GM21528 (cell line): ENCODE results near the gene SOWAHC.
A peak's percentile ranks its signal among the peaks of the same experiment; 100 is the strongest.
"Not testable (repeated sequence)": the region's sequence is repeated elsewhere in the genome, so short reads cannot be mapped to it uniquely, and the experiment has no call there.

Source experiments
- ATAC-seq: cut with Tn5 transposase; IDR thresholded peaks from one replicate; pipeline ENCODE4 v1.9.1; 2021; ENCODE audit warnings: mild to moderate bottlenecking, moderate library complexity; ENCODE audit not compliant: unreplicated experiment, low FRiP score

The SOWAHC gene

DNA sequence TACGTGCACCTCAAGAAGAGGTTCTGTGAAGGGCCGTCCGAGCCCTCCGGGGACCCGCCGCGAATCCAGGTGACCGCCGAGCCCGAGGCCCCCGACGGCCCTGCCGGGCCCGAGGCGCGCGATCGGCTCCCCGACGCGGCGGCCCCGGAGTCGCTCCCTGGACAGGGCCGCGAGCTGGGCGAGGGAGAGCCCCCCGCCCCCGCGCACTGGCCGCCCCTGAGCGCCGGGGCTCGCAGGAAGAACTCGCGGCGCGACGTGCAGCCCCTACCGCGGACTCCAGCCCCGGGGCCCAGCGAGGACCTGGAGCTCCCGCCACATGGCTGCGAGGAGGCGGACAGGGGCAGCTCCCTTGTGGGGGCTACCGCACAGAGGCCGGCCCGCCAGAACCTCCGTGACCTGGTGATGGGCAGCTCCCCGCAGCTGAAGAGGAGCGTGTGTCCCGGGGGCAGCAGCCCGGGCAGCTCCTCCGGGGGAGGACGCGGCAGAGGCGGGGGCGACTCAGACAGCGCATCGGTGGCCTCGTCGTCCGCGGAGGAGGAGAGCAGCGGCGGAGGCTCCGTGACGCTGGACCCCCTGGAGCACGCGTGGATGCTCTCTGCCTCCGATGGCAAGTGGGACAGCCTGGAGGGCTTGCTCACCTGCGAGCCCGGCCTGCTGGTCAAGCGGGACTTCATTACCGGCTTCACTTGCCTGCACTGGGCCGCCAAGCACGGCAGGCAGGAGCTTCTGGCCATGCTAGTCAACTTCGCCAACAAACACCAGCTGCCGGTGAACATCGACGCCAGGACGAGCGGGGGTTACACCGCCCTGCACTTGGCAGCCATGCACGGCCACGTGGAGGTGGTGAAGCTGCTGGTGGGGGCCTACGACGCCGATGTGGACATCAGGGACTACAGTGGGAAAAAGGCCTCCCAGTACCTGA, 812 bp downstream of the SOWAHC start:
- peak; percentile 13 for ATAC-seq

DNA sequence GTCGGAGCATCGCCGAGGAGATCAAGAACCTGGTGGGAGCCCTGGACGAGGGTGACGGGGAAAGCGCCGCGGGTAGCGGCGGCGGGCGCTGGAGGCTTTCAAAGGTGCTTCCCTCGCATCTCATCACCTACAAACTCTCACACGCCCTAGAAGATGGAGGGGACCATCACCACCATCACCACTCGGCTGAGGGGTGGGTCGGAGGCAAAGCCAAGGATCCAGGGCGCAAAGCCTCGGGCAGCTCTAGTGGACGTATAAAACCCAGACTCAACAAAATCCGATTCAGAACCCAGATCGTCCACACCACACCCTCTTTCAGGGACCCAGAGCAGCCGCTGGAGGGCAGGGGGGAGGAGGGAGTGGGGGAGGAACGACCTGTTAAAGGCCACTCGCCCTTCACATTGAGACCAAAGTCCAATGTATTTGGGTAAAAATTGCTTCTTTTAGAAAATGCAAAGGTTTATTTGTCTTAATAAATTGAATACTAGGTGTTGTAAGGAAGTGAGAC, 1.5 kb downstream of the SOWAHC start:
- no peak for ATAC-seq

DNA sequence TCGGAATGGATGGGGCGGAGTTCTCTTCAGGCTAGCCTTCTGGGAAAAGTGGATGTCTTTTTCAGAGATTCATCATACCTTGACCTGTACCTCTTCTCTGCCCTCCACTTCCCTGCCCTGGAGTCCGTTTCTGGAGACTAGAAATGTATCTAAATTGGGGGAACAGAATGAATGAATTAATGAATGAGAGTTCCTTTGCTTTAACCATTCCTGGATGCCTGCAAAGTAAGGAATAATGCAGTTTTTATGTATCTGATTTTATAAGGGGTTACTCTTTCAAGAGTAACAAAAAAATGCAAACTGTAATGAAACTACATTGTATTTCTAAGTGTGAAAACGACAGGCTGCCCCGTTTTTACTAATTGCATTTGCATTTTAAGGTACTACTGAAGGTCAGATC, 2.0 kb downstream of the SOWAHC start:
- no peak for ATAC-seq

DNA sequence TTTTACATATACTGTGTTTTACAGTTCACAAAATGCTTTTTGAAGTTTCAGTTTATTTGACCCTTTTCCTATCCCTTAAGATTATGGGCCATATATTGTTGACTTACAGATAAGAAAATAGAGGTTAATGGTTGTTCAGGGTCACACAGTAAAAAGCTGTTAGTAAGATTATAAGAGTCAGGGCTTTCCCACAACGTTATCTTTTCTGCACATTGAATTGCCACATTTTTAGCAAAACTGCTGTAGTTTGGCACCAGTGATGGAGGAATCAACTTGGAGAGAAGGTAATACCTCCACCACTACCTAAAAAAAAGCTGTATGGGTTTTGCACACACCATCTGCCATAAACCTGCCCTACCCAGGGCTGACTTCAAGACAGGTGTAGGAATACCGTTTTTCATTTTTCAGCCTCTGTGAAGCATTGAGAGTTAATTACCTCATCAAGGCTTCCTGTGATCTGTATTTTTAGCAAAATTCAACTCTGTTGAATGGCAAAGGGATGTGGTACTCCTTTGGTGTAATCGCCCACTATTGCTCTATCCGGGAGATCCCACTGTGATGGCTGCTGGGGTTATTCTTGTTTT, 5.0 kb downstream of the SOWAHC start:
- no peak for ATAC-seq

DNA sequence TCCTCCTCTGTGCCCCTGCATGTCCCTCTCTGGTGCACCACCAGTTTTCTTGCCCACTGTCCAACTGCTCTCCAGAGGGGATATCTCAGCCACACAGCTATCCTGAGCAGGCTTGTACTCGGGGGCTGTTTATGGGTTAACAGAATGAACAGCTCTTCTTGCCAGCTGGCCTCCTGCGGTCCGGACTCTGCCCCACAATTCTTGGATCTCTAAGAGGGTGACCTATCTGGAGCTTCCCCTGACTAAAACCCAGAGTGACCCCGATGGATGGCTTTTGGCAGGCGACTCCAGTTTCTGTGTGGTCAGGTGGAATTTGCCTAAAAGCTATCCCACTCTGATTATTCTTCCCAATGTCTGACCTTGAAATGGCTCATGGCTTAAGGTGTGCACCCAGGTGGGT, 9.1 kb downstream of the SOWAHC start:
- ATAC-seq = no peak

DNA sequence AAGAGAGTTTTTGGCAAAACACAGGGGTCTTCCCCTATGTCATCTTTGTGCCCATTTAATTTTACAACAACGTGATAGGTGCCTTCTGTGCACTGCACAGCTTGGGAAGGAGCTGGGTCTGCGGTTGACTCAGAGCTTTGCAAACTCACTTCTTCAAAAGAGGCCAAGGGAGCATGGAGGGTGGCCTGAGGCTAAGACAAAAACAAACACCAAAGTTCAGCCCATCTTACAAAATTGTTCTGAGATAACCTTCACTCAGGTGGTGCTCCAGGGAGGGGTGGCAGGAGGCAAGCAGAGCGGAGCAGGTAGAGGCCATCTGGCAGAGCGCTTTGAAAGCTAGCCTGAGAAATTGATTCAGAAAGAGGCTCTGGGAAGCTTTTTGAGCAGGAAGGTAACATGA, 9.8 kb downstream of the SOWAHC start:
- no peak for ATAC-seq

DNA sequence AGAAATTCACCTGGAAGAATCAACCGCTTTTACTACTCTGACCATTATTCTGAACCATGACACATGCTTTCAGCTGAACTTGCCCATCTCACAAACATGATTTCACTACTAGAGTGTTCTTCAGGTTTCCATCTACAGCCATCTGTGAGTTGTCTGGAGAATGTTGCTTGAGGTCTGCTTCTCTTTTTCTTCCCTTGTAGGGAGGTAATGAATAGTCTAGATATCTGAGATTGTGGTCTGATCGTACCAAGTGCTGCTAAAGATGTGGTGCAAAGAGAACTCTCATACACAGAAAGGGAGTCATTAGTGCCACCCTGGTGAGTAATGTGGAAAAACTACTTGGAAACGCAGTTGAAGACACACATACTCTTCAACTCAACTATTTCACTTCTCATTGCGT, 10.2 kb downstream of the SOWAHC start:
- no peak for ATAC-seq

DNA sequence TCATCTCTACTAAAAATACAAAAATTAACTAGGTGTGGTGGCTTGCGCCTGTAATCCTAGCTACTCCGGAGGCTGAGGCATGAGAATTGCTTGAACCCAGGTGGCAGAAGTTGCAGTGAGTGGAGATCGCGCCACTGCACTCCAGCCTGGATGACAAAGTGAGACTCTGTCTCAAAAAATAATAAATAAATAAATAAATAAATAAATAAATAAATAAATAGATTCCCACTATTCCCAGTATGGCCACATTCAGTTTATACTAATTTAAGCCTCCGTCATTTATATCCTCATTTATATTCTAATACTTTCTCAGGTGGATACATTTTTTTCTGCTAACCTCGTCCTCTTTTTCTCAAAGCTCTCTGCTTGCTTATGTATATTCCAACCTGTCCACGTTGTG, 14.2 kb downstream of the SOWAHC start:
- ATAC-seq = not testable (repeated sequence)

DNA sequence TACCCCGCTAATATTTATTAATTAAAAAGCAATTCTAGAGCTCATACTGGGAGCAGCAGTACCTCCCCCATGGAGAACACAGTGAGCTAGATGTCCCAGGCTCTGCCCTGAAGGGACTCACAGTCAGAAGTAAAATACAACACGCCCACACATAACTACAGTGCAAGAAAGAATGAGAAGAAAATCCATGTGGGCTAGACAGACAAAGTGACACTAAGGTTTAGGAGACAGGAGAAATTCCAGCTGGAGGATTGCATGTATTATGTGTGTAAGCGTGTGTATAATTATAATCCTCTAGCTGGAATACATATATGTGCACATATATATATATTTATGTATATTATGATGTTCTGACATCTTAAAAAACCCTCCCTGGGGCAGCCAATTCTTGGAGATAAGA, 15.7 kb downstream of the SOWAHC start:
- ATAC-seq = no peak

DNA sequence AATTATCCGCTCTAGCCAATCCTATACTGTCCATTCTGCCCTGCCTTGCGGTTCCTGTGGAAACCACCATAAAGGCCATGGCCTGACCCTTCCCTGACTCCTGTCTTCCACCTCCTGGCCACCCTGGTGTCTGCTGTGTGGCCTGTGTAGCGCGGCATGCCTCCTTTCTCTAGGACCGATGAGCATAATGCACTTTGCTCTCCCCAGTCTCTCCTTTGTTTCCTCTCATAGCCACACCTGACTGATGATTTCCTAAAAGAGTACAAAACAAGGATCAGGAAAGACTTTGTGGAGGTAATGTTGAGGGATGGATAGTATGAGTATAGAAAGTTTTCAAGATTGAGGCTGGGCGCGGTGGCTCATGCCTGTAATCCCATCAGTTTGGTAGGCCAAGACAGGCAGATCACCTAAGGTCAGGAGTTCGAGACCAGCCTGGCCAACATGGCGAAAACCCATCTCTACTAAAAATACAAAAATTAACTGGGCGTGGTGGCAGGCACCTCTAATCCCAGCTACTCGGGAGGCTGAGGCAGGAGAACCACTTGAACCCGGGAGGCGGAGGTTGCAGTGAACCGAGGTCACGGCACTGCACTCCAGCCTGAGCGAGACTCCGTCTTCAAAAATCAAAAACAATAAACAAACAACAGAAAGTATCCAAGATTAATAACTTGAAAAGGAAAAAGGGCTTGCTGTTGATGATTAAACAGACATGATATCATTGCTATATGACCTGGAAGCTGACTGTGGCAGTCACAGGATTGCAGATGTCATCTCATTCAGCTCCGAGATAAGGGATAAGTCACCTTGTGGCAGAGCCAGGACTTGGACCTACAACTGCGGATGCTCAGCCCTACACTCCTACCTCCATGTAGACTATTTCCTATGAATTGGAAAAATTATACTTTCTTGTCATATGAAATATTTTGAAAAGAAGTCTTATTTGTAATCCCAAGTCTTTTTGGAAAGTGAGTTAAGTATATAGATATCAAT, 16.6 kb downstream of the SOWAHC start:
- ATAC-seq = no peak

DNA sequence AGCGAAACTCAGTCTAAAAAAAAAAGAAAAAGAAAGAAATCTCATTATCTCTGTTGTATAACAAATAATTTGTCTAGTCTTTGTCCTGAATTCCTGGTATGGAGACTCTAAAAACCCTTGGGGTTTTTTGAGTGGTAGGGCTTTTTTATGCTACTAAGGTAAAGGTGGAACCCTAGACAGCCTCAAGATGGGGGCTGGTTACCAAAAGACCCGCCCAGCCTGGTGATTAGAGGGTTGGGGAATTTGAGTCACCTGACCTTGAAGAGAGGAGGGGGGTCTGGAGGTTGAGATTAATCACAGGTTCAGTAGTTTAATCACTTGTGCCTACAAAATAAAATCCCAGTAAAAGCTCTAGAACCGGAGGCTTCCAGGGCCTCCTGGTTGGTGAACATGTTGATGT, 17.6 kb downstream of the SOWAHC start:
- ATAC-seq = no peak

DNA sequence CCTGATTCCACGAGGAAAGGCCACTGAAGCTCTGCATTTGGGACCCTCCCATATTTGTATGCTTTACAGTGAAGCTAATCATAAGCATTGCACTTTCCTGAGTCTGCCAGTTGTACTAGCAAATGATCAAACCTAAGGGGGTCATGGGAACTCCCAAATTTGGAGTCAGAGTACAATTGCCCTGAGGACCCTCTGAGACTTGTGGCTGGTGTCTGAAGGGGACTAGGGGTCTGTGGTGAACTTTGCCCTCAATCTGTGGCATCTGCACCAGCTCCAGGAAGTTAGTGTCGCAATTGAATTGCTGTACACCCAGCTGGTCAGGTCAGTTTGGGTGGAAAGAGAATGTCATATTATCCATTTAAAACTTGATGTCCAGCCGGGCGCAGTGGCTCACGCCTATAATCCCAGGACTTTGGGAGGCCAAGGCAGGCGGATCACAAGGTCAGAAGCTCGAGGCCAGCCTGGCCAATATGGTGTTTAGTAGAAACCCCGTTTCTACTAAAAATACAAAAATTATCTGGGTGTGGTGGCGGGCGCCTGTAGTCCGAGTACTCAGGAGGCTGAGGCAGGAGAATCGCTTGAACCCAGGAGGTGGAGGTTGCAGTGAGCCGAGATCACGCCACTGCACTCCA, 18.1 kb downstream of the SOWAHC start:
- ATAC-seq = no peak

DNA sequence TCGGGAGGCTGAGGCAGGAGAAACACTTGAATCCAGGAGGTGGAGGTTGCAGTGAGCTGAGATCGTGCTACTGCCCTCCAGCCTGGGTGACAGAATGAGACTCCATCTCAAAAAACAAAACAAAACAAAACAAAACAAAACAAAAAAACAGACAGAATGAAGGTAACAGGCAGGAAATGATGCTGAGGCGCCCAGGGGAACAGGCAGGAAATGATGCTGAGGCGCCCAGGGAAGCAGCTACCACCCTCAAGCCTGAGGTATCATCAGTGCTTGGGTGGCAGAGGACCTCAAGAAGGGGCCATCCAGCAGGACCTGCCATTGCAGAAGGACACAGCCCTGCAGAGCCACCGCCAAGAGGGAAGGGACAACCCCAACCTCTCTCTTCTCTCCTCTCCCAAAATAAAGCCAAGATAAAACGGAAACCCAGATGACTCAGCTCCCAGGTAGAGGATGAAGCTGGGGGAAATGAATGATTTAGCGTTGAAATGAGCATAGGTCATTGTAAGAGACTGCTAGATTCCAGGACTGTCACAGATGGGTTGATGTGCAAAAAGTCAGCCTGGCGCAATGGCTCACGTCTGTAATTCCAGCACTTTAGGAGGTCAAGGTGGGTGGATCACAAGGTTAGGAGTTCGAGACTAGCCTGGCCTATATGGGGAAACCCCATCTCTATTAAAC, 19.3 kb downstream of the SOWAHC start:
- no peak for ATAC-seq

DNA sequence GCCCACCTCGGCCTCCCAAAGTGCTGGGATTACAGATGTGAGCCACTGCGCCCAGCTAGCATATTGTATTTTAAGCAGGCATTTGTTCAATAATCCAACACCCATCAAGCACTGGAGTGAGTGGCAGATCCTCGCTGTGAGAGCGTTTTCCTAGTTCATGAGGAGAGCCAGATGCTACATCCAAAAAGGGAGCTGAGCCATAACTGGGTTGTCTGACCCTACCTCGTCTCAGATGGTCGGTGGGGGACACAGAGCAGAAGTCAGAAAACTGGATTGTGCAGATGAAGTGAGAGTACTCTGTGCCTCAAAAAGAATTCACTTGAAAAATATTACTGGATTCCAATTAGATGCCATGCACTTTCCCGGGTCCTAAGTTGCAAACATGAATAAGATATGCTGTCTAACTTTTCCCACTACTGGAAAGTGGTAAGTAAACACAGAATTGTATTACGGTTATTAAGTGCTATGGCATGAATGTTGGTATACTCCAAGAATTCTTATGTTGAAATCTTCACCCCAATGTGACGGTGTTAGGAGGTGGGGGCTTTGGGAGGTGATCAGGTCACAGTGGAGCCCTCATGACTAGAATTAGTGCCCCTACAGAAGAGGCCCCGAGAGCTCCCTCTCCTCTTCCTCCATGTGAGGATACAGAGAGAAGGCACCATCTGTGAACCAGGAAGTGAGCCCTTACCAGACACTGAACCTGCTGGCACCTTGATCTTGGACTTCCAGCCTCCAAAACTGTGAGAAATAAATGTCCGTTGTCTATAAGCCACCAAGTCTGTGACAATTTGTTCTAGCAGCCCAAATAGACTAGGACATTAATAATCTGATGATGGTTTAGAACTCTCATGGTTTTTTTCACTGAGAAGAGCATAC, 21.5 kb downstream of the SOWAHC start:
- ATAC-seq = no peak

DNA sequence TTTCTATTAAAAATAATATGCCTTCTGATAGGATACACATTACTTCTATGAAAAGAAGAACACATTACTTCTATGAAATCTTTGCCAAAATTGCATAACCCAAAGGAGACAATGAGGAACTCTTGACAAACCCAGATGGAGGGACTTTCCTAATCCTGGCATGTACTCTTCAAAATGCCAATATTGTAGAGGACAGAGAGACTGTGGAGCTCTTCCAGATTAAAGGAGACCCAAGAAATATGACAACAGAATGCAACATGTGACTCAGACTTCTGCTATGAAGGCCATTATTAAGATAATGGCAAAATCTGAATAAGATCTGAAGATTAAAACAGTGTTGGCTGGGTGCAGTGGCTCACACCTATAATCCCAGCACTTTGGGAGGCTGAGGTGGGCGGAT, 22.2 kb downstream of the SOWAHC start:
- ATAC-seq = no peak

DNA sequence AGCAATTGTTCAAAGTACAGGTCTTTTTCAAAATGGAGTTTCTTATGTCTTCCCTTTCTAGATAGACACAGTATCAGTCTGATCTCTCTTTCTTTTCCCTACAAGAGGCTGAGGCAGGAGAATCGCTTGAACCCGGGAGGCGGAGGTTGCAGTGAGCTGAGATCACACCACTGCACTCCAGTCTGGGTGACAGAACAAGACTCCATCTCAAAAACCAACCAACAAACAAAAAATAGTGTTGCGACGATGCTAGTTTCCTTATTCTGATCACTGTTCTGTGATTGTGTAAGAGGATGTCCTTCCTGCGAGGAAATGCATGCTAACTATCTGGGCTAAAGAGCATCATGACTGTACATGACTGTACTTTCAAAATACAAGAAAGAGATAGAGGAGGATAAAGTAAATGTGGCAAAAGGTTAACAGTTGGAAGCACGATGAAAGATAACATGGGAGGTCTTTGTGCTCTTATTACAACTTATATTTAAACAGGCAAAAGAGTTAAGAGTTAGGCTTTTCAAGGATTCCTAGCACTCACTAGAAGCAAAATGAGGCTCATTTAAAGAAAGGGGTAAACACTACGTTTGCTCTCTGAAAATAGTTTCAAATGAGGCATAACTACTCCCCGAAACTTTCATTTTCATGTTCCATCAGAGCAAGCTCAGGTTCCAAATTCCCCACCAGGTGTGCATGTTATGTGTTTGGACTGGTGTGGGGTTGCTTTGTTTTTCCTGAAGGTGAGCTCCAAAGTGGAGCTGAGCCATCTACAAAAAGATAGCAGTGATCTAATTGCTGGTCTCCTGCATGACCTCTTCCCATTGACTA, 23.8 kb downstream of the SOWAHC start:
- peak; percentile 79 for ATAC-seq

DNA sequence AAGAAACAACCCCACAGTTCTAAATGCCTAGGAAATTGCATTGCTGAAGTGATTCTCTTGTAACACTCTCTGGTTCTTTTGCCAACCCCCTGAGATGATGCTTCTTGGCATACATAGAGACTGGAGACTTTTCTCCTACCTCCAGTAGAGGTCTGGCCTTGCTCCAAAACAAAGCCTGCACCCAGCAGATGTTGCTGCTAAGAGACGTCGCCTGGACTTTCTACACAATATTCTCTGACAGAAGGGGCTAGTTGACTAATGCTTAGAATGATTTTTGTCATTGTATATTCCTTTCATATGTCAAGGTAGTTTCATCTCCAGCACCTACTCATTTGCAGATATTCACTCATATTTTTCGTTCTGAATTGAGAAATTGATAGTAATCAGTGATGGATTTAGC, 24.6 kb downstream of the SOWAHC start:
- no peak for ATAC-seq

DNA sequence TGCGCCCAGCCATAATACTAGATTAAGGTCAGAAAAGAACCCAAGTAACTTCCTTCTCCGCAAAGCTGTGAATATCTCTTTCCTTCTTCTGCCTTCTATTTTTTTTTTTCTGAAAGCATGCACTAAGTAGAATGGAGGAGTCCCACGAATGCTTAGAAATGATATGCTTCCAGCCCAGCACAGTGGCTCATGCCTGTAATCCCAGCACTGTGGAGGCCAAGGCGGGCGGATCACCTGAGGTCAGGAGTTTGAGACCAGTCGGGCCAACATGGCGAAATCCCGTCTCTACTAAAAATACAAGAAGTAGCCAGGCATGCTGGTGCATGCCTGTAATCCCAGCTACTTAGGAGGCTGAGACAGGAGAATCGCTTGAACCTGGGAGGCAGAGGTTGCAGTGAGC, 25.8 kb downstream of the SOWAHC start:
- ATAC-seq = not testable (repeated sequence)
